Measurements from ENCODE around the gene AXDND1.

GRCh38 chr1:179493323-179493722 lies 127.6 kb downstream of the AXDND1 start:
- TF ChIP-seq POLR2A (IDR thresholded peaks at IDR 0.05) (no peak), CTCF (IDR thresholded peaks at IDR 0.05) (no peak)
